RKO (cell line): ENCODE measurements around the gene IL9.
A peak's percentile ranks its signal among the peaks of the same experiment; 100 is the strongest.

Experiments used
- DNase-seq: peaks from one replicate; pipeline ENCODE4 v3.0.0-alpha.2; 2016; ENCODE audit warnings: low spot score

Gene IL9

DNA sequence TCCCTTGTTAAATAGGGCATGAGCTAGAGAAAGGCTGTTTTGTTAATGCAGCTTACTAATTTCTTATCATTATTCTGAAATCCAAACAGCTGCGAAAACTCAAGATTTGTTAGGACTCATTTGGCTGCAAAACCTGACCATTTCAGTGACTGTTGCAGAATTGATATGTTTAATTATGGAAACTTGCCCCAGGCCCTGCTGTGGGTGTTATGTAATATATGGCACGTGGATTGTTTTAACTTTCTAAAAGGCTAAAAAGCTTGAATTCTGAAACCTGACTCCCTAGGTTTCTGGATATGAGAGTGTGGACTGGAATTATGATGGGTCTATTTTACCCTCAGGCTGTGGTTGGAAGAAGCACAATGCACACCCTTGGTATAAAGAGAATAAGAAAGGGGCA lies 4.4 kb downstream of the IL9 start:
- DNase-seq: no peak

DNA sequence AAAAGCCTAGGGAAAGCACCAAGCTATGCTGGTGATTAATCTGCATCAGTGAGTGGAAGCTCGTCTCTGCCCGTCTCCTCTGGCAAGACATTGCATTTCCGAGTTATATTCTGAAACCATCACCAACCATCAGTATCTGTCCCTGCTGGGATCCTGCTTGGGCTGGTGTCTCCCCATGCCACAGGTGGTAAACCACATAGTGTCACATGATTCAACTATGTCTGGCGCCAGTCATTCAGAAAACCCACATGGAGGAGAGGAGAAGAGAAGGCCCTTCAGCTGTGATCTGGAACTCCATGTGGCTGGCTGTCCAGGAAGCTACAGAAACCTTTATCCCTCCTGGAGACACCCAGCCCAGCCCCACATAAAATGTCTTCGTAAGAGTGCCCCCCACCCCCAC lies 4.8 kb downstream of the IL9 start:
- DNase-seq: no peak

DNA sequence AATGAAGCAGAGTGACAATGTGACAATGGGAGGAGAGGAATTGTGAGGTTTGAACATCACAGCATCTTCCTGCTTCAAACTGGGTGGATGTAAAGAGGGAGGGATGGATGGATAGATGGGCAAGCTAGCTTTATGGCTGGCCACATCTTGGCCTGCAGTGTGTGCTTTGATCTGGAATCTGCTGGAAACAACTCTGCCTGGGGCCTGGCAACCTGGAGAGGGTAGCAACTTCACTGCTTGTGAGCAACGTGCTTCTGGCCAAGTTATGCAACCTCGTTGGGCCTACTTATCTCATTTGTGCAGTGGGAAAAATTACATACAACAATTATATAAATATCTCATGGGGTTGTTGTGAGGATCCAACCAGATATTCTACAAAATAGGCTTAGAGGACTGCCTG lies 5.3 kb downstream of the IL9 start:
- no peak for DNase-seq

DNA sequence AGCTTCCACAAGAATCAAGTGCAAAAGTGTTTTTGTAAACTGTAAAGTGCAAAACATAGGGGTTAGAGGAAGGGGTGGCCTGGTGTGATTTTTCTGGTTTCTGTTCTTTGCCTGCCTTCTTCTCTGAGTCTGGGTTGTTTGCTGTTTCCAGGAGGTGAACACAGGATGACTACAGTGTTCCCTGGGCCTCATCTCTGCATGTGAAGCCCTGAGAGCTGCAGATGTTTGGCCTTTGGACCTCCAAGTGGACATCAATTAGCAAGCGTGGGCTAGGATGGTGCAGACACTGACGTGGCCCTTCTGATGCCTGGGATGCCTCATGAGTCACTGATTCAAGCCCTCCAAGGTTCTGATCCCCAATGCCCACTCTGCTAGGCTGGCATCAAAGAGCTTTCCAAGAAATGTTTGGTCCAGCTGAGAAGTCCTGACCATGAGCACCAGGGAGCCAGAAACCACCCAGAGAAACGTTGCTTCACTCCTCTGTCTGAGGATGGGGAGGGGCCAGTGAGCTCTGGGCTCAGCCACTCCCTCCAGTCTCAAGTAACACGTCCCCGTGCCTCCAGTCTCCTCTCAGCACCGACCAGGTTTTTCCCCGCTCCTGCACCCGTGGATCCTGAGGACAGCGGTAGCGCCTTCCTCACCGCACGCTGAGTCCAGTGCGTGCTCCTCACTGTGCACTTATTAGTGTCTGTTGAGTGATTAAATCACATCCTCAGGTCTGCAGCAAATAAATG lies 7.6 kb downstream of the IL9 start:
- DNase-seq: no peak

DNA sequence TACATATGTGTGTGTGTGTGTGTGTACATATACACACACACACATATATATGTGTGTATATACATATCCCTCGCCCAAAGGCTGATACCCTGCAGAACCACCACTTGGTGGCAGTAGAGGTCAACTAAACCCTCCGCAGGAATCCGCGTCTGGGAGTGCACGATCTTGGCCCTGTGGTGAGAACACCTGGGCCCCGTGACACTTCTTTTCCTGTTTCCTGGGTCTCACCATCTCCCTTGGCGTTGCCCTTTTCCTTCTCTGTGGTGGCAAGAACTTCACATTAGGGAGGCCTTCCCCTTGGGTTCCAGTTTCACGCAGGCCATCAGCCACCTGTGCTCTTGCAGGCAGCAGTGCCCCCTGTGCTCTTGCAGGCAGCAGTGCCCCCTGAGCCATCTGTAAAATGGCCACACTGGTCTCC lies 8.2 kb downstream of the IL9 start:
- DNase-seq: peak; percentile 63

DNA sequence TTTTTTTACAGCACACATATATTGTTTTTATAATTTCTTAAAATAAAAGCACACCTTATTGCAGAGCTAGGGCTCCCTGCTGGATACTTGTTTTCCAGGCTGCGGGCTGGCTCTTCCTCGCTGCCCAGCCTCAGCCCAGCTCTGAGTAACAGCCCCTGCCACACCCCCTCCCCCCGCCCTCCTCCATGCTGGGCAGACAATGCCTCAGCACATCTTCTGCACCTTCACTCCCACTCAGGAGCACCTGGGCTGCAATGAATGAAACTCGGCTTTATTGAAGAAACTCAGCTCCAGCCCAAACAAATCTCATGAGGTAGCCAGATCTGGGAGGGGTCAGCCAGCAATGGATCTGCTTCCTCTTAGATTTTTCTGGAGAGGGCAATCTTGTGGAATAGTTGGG lies 9.5 kb downstream of the IL9 start:
- DNase-seq: no peak

DNA sequence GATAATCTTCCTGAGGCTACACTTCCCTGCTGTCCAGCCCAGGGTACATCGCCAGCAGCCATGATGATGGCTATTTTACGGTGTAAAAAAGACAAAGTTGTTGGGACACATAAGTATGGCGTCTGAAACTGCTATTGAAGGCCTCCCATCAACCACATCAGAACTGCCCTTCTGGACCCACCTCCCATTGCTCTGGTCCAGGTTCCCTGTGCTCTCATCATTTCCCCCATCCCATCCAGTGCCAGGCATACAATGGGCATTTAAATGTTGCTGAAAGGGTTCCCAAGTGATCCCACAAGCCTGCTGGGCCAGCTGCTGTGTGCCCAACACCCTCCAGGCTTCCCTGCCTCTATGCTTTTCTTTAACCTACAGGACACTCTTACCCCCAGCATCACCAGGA lies 10.6 kb downstream of the IL9 start:
- no peak for DNase-seq

DNA sequence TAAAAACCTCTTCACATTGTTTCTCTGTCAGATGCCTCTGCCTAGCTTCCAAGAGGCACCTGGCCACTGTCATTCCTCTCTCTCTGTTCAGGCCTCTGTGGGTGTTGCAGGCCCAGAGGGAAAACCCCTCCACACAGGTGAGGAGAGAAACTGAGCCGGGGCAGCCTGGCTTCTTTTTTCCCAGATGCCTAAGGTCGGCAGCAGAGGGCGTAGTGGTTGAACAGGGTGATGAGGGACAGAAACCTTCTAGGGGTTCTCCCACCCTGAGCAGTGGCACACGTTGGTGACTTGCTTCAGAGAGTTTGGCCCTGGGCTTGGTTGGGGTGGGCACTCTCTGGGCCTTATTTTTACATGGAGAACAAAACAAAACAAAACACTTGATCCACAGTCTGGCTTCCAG lies 12.2 kb downstream of the IL9 start:
- DNase-seq: no peak

DNA sequence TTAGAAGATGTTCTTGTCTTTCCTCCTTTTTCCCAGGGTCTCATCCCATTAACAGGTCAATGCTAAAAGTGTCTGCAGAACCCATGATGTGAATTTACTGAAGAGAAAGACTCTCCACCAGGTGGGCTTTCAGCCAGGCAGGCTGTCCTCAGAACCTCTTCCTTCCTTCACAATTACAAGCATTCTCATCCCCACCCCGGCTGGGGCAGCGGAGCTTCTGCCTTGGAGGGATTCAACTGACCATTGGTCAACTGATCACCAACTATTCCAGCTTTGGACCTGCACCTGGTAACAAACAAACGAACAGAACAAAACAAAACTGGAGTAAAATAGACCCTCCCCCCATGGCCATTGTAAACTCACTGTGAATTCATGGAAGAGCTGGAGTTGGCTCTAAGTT lies 12.6 kb downstream of the IL9 start:
- no peak for DNase-seq

DNA sequence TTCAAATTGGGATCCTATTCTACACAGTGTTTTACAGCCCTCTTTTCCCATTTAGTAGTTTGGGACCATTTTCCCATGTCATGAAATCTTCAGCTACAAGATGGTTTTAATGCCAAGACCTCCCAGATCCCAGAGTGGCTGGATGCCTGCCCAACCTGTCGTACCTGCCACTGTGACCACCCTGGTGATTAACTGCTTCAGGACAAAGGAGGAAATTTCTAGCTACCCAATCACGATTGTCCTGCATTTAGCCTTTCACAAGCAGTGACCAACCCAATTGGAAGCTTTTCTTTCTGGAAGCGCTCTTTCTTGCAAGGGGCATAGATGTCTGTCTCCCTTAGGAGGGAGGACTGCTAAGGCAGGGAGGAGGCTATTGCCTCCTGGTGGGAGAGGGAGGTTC lies 13.8 kb downstream of the IL9 start:
- no peak for DNase-seq

DNA sequence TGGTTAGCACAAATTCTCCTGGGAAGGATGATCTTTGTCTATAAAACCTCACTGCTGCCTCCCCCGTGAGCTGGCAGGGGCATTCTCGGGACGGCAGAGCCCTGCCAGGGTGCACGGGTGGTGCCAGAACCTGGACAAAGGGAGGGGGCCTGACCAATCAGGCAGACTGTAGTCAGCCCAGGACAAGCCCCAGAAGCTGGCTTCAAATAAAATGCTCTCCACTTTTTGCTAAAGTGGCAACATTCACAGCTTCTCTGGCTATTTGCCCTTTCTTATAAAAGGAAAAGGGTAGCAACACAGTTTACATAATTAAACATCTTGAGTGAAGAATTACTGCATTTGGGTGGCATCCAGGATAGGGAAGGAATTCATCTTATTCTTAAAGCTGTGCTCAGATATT lies 14.4 kb downstream of the IL9 start:
- no peak for DNase-seq

DNA sequence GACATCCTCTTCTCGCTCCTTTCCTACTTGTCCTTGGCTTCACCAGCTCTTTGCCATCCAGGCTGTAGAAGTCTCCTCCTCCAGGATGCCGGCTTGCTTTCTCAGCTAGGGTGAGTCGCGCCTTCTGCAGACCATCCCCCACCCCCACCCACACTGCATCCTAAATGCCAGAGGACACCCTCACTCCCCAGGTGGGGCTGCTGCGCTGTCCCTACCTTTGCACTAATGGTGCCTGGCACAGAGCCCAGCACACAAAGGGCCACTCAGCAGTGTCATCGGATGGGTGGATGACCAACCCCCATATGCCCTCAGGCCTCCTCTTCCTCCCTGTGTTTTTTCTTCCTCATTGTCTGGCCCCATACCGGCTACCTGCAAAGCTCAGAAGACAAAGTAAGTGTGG lies 14.8 kb downstream of the IL9 start:
- no peak for DNase-seq

DNA sequence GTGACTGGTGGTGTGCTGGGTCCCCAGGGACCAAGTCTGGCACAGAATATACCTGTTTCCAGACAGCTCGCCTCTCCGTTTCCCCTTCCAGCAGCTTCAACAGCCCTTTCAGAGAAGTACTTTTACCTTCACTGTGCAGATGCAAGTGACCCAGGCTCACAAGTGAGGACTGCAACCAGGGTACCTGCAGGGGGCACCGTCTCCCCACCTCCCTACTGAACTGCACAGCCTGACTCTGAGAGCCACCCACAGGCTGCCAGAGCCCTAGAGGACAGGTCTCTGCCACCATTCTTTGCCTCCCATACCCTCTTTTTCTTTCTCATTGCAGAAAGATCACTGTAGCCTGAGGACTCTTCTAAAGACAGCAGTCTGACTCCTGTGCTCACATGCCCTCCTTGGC lies 15.4 kb downstream of the IL9 start:
- no peak for DNase-seq

DNA sequence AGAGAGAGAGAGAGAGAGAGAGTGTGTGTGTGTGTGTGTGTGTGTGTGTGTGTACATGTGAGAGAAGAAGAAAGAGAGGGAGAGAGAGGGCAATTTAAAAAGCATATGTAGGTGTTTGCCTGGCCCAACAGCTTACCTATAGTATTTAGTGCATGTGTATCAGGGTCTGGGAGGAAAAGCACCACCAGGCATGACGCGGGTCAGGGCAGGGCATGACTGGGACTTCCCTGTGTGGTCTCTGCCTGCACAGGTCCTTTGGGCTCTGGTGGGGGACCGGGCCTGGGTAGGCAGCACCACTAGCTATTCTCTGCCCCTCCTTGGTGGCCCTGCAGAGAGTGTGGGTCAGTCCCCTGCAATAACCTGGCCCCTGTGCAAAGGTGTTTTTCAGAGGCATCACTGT lies 16.1 kb downstream of the IL9 start:
- no peak for DNase-seq

DNA sequence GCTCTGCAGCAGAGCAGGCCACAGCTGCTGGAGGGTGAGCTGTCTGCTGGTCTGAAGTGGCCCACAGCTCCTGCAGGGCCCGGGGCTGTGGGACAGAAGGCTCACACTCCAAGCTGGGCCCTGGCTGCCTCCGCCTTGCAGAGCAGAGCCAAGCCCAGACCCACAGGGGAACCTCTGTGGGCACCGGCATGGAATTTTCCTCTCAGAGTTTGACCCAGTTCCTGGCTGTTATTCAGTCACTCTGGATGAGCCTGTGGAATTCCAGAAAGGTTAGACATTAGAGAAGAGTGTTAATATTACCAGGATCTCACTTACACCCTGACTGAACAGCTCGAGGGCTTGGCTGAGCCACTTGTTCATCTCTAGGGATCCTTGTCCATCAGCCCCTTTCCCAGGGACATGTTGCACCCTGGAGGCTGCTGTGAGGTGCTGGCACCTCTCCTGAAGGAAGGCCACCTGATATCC lies 17.5 kb downstream of the IL9 start:
- DNase-seq: no peak

DNA sequence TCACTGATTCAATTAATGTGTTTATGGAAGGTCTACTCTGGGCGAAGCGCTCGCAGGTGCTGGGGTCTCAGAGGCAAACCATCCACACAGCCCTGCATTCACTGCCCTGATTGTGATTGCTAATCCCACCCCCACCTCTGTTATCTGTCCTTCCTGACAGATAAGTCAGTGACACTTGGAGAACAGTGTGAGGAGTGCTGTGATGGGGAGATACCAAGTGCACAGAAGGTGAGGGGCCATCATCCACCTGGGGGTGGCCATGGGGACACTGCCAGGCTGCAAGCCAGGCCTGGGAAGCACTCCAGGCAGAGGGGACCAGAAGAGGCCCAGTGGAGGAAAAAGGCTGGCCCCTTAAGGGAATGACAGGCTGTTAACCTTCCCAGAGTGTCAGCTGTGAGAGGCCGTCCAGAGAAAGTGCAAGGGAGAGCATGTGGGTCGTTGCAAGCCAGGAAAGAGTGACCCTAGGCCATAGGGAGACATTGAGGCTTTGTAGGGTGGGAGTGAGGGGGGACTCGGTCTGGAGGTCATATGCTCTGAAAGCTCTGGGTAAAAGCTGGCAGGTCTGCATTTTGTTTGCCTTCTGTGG lies 18.0 kb downstream of the IL9 start:
- no peak for DNase-seq

DNA sequence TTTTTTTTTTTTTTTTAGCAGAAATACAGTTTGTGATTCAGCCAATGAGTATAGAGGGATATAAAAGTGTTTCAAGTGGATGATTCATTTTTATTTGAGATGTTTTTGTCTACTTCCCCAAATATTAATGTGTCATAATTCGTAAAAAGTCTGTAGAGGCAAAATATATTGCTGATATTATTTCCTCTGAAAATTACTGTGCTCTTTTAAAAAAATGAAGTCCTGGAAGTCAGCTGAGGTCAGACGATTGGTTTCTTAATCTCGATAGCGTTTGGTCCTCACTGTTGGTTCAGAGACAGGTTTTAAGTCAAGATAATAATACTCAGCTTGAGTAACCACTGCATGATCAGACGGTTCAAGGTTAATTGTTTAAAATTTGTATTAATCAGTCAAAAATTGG lies 19.5 kb downstream of the IL9 start:
- no peak for DNase-seq

DNA sequence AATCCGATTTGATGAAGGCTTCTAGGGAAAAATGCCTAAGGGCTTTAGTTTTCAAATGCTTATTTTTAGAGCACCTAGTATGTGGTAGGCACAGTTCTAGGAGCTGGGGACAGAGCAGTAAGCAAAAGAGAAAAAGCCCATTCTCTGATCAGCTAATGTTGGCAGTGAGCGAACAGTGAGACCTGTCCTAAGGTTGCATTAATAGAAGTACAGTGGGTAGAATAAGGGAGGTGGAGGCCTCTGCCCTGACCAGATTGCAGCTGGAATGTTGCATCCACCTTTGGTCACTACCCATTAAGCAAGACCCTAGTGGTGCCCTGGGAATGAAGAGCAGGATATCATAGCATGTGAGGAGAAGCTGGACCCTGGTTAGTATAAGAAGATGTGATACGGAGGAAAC lies 20.1 kb downstream of the IL9 start:
- DNase-seq: no peak

DNA sequence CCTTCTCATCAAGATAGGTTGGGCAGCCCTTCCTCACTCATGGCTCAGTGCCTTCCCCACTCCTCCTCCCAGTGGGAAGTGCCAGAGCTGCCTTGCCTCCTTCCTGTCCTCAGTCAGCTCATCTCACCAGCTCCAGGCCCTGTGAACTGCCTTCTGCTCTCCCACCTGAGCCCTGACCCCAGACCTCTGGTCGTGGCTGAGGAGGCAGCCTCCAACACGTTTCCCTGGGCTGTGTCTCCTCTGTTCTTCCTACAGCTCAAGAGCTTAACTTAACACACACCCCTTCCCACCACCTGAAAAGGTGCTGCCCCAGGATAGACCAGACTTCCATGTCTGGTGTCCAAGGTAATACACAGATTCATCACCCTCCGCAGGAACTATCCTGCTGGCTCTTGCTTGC lies 21.2 kb downstream of the IL9 start:
- no peak for DNase-seq

DNA sequence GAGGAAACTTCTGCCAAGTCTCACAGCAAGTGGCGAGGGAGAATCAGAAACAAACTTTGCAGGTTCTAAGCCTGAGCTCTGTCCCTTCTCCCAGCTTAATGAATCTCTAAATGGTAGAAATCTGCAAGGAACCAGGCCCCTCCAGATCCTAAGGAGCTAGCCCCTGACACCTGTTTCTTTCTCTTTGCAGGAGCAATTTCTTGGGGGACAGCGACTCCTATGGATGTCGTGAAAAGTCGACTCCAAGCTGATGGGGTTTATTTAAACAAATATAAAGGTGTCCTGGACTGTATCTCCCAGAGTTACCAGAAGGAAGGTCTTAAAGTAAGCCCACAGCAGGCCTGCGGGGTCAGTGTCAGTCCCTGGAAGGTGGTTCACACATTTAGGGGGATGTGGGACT lies 21.8 kb downstream of the IL9 start:
- no peak for DNase-seq

DNA sequence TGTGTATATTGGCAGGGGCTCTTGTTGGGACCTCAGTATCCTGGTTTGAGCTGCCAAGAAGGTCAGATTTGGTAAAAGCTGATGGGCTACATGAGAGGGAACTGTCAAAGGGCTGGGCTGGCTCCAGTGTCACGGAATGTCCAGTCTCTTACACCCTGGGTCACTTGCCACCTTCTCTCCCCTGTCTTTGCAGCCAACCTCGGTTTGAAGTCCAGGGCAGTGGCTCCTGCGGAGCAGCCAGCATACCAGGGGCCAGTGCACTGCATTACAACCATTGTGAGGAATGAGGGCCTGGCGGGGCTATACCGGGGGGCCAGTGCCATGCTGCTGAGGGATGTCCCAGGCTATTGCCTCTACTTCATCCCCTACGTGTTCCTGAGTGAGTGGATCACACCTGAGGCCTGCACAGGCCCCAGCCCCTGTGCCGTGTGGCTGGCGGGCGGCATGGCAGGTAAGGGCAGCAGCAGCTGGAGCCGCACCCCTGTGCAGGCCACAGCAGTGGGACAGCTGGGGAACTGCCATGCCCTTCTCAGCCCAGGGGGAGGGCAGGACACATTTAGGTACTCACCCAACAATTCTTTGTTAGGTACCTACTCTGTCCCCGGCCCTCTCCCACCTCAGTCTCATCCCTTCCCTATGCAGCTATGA lies 24.2 kb downstream of the IL9 start:
- no peak for DNase-seq

DNA sequence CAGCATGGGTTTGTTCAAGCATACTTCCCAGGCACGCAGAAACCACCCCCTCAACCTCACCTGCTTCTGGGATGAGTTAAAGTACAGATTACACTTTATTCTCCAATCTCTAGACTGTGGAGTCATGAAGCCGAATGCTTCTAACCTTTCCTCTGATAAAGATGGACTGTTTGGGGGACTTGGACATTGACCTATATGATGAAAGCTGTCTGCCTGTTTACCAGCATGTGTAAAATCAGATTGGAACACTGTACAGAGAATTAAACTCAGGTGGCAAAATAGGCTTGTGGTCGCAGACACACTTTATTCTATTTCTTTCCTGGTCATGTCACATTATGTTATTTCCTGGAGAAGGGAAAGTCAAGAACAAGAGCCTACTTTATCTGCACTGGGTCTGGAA lies 25.7 kb downstream of the IL9 start:
- no peak for DNase-seq

DNA sequence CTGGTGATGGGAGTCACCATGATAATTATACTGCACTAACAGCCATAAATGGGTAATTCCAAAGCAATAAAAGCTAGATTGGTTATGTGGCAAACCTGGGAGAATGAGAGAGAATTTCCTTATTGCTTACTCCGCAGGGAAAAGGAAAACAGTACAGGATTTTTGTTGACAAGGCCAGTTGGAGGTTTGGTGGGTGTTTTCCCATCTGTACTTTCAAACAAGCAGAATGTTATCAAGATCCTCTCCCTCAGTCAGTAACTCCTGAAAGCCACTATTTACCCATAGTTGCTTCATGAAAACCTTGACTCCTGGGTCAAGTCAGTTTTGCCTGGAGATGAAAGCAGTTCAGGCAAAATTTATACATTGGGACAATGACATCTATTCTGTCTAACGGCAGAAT lies 26.4 kb downstream of the IL9 start:
- DNase-seq: no peak

DNA sequence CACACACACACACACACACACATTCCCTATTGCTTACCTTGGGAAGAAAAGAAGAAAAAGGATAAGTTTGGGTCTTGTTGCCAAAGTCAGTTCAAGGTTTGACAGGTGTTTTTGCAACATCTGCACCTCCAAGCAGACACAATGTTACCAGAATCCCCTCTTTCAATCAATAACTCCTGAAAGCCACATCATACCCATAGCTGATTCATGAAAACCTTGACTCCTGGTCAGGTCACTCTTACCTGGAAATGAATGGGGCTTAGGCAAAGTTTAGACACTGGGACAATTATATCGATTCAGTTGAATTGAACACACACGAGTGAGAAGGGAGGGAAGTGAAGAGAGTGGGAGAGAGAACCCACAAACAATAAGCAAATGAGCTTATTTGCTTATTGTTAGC lies 27.0 kb downstream of the IL9 start:
- no peak for DNase-seq
